Hepatocyte (in vitro differentiated cells): ENCODE measurements around the gene OR8H2.
"Not testable (repeated sequence)": the region's sequence is repeated elsewhere in the genome, so short reads cannot be mapped to it uniquely, and the experiment has no call there.

Experiments used
- EZH2 ChIP-seq: fragments of 200-600 bp; sonication (generic); IDR thresholded peaks from 2 replicates; pipeline ENCODE4 v1.6.1; 2016; ENCODE audit warnings: antibody characterized with exemption, mild to moderate bottlenecking, borderline replicate concordance
- EZH2phosphoT487 ChIP-seq: fragments of 200-600 bp; sonication (generic); IDR thresholded peaks from one replicate; pipeline ENCODE4 v1.6.1; 2018; ENCODE audit warnings: antibody characterized with exemption, mild to moderate bottlenecking, low read depth, moderate library complexity; ENCODE audit not compliant: unreplicated experiment, severe bottlenecking
- TF ChIP-seq, protein P1 (sequence below): fragments of 200-600 bp; sonication (generic); IDR thresholded peaks from 2 replicates; pipeline ENCODE4 v1.5.1; 2016; ENCODE audit warnings: antibody characterized with exemption, mild to moderate bottlenecking; ENCODE audit not compliant: poor library complexity

DNA sequence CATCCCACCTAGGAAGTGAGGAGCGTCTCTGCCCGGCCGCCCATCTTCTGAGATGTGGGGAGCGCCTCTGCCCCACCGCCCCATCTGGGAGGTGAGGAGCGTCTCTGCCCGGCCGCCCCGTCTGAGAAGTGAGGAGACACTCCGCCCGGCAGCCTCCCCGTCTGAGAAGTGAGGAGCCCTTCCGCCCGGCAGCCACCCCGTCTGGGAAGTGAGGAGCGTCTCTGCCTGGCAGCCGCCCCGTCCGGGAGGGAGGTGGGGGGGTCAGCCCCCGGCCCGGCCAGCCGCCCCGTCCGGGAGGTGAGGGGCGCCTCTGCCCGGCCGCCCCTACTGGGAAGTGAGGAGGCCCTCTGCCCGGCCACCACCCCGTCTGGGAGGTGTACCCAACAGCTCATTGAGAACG, 40.2 kb downstream of the OR8H2 start:
- TF ChIP-seq, protein P1, sequence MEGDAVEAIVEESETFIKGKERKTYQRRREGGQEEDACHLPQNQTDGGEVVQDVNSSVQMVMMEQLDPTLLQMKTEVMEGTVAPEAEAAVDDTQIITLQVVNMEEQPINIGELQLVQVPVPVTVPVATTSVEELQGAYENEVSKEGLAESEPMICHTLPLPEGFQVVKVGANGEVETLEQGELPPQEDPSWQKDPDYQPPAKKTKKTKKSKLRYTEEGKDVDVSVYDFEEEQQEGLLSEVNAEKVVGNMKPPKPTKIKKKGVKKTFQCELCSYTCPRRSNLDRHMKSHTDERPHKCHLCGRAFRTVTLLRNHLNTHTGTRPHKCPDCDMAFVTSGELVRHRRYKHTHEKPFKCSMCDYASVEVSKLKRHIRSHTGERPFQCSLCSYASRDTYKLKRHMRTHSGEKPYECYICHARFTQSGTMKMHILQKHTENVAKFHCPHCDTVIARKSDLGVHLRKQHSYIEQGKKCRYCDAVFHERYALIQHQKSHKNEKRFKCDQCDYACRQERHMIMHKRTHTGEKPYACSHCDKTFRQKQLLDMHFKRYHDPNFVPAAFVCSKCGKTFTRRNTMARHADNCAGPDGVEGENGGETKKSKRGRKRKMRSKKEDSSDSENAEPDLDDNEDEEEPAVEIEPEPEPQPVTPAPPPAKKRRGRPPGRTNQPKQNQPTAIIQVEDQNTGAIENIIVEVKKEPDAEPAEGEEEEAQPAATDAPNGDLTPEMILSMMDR, result not testable (repeated sequence)
- not testable (repeated sequence) for TF ChIP-seq EZH2, EZH2phosphoT487
